CD4-positive, alpha-beta T cell (primary cell): ENCODE results near the gene NFIA. TPM values are rescaled to one million over a fixed set of nuclear protein-coding genes. Genes with fewer than 3 reads are reported as not detected.

Experiments used
- ATAC-seq: fragments of 200-7000 bp; cut with Tn5 transposase; one replicate; pipeline ENCODE4 v1.10.0; 2022; ENCODE audit warnings: mild to moderate bottlenecking; ENCODE audit not compliant: poor library complexity
- CTCF ChIA-PET: fragments of 350-600 bp; sonication (Branson Sonifier 250); formaldehyde crosslinking; loops from one replicate; lab custom pipeline; 2021; ENCODE audit warnings: antibody characterized with exemption, inconsistent platforms; lab: Charles Lee
- POLR2A ChIA-PET: fragments of 350-600 bp; sonication (Branson Sonifier 250); formaldehyde crosslinking; loops from one replicate; lab custom pipeline; 2021; ENCODE audit warnings: antibody characterized with exemption, inconsistent platforms; lab: Charles Lee
- DNase-seq, 14 experiments: peaks; one replicate each; pipeline ENCODE4 v3.0.0-alpha.2; 2013 to 2020; ENCODE audit warnings: mixed read lengths in 2 of 14
- H3K27ac ChIP-seq, 2 donors: one replicate each; pipeline versions ENCODE4 v1.5.1 to v1.7.0; 2013; ENCODE audit warnings: low read length in 2 of 2, low read depth in 1 of 2, mild to moderate bottlenecking in 1 of 2
- H3K27me3 ChIP-seq, 2 experiments: 1 replicate in 1 of 2; 2 replicates in 1 of 2; pipeline versions ENCODE4 v1.6.1 to v1.7.0; 2013; ENCODE audit warnings: low read length in 2 of 2, control low read depth in 1 of 2, mild to moderate bottlenecking in 1 of 2, moderate library complexity in 1 of 2; ENCODE audit not compliant: insufficient read depth in 2 of 2, control insufficient read depth in 1 of 2
- H3K36me3 ChIP-seq: one replicate; pipeline ENCODE4 v1.6.1; 2013; ENCODE audit warnings: low read length, control low read depth; ENCODE audit not compliant: insufficient read depth
- H3K4me1 ChIP-seq: one replicate; pipeline ENCODE4 v1.6.1; 2013; ENCODE audit warnings: low read length, control low read depth; ENCODE audit not compliant: insufficient read depth
- H3K4me3 ChIP-seq: one replicate; pipeline ENCODE4 v1.5.1; 2013; ENCODE audit warnings: mild to moderate bottlenecking, low read length, moderate library complexity
- H3K9me3 ChIP-seq, 2 experiments: 1 replicate in 1 of 2; 2 replicates in 1 of 2; pipeline versions ENCODE4 v1.6.1 to v1.7.0; 2013; ENCODE audit warnings: low read length in 2 of 2, mild to moderate bottlenecking in 2 of 2, control low read depth in 1 of 2, moderate library complexity in 1 of 2; ENCODE audit not compliant: control insufficient read depth in 1 of 2, insufficient read depth in 1 of 2
- H3K27ac Mint-ChIP-seq: one replicate; pipeline ENCODE4 v1.8.0; 2020; ENCODE audit warnings: mixed read lengths
- H3K27me3 Mint-ChIP-seq: one replicate; pipeline ENCODE4 v1.8.0; 2021; ENCODE audit warnings: mixed read lengths
- H3K36me3 Mint-ChIP-seq: one replicate; pipeline ENCODE4 v1.8.0; 2021; ENCODE audit warnings: low read depth, mixed read lengths
- H3K4me1 Mint-ChIP-seq: one replicate; pipeline ENCODE4 v1.8.0; 2021; ENCODE audit warnings: low read depth, mixed read lengths
- H3K4me3 Mint-ChIP-seq: one replicate; pipeline ENCODE4 v1.8.0; 2020; ENCODE audit warnings: mild to moderate bottlenecking, mixed read lengths
- H3K9me3 Mint-ChIP-seq: one replicate; pipeline ENCODE4 v1.8.0; 2020; ENCODE audit warnings: mixed read lengths
- CTCF ChIP-seq: fragments of 200-600 bp; IDR thresholded peaks from one replicate; pipeline ENCODE4 v1.8.0; 2022; ENCODE audit warnings: antibody characterized with exemption, mild to moderate bottlenecking
- intact Hi-C, 2 experiments: fragments of 100-400 bp; cut with DNase I in 1 of 2; cut with micrococcal nuclease in 1 of 2; formaldehyde crosslinking; loops; one replicate each; pipeline versions ENCODE4 v1.15.1 to v1.9.0; 2023 to 2025; cut with DNase I, micrococcal nuclease
- total RNA-seq, 174 experiments: library from RNA in 2 of 174; stranded (reverse) in 2 of 174; gene quantifications; one replicate each; pipeline ENCODE4 v1.2.3 and lab custom pipeline; 2021 to 2026

The NFIA gene
- total RNA-seq, 2 experiments from 2014 or later: 4.8 to 5.9 TPM

GRCh38 chr1:61089338-61089737, 7.0 kb downstream of the NFIA start:
- Mint-ChIP-seq H3K4me1 (peaks cover 1% of the 10 kb centered on the region), H3K27me3 (no peaks in the 10 kb centered on the region), H3K9me3 (no peaks in the 10 kb centered on the region), H3K27ac (no peak overlapping the region), H3K36me3 (no peaks in the 10 kb centered on the region), H3K4me3 (no peak overlapping the region)
- DNase-seq (no peak), ATAC-seq (no peak)
- ChIA-PET POLR2A (interaction anchor here (0.9 to 1.6 kb wide), 2 partner anchors 11 to 12 kb away, joined by 3 read pairs; no protein-coding TSS in a partner anchor), CTCF (interaction anchor here (0.7 kb wide), 1 partner anchor 57 kb away, joined by 3 read pairs; no protein-coding TSS in a partner anchor)
- intact Hi-C loops: no loop called here
- H3K27ac ChIP-seq: no peak overlapping the region
- H3K36me3 ChIP-seq: no peaks in the 10 kb centered on the region
- no peaks in the 10 kb centered on the region for H3K4me1 ChIP-seq
- no peaks in the 10 kb centered on the region for H3K27me3 ChIP-seq
- no peak for TF ChIP-seq CTCF
- H3K4me3 ChIP-seq: no peak overlapping the region
- H3K9me3 ChIP-seq: no peaks in the 10 kb centered on the region

- no peaks in the 10 kb centered on the region for H3K9me3 ChIP-seq
- Mint-ChIP-seq H3K4me3 (no peak overlapping the region), H3K4me1 (no peaks in the 10 kb centered on the region), H3K36me3 (no peaks in the 10 kb centered on the region), H3K9me3 (no peaks in the 10 kb centered on the region), H3K27ac (no peak overlapping the region), H3K27me3 (no peaks in the 10 kb centered on the region)
- POLR2A ChIA-PET: interaction anchor here (1.6 kb wide), 1 partner anchor 12 kb away, joined by 3 read pairs; no protein-coding TSS in a partner anchor
- no peaks in the 10 kb centered on the region for H3K27me3 ChIP-seq
- no peaks in the 10 kb centered on the region for H3K36me3 ChIP-seq
- intact Hi-C loops: no loop called here
- CTCF ChIA-PET: interaction anchor here (0.7 kb wide), 1 partner anchor 57 kb away, joined by 3 read pairs; no protein-coding TSS in a partner anchor
- ATAC-seq (no peak), DNase-seq (no peak)
- H3K4me1 ChIP-seq: no peaks in the 10 kb centered on the region
- no peak overlapping the region for H3K4me3 ChIP-seq
- H3K27ac ChIP-seq: no peak overlapping the region
- no peak for TF ChIP-seq CTCF
Measured at GRCh38 chr1:61089741-61090140, 7.4 kb downstream of the NFIA start.

- Mint-ChIP-seq H3K27me3 (no peaks in the 10 kb centered on the region), H3K9me3 (no peaks in the 10 kb centered on the region), H3K4me1 (no peaks in the 10 kb centered on the region), H3K36me3 (no peaks in the 10 kb centered on the region), H3K27ac (no peak overlapping the region), H3K4me3 (no peak overlapping the region)
- H3K27ac ChIP-seq: no peak overlapping the region
- no peaks in the 10 kb centered on the region for H3K27me3 ChIP-seq
- intact Hi-C loops: no loop called here
- no peaks in the 10 kb centered on the region for H3K4me1 ChIP-seq
- no peaks in the 10 kb centered on the region for H3K9me3 ChIP-seq
- TF ChIP-seq CTCF: no peak
- ChIA-PET POLR2A (no interaction called here), CTCF (no interaction called here)
- H3K4me3 ChIP-seq: no peak overlapping the region
- H3K36me3 ChIP-seq: no peaks in the 10 kb centered on the region
- DNase-seq: no peak
- ATAC-seq: no peak
Measured at GRCh38 chr1:61090546-61091202, 8.3 kb downstream of the NFIA start.
